ENCODE measurements around the gene HGF.

Gene HGF

GRCh38 chr7:81684514-81685269 is 85.2 kb downstream of the HGF start:
- DNase-seq = peak in 52 of 56 donors; percentile 0 to 94 (median 35)

- DNase-seq = no peak
These were observed 85.8 kb downstream of the HGF start for GRCh38 chr7:81684033-81684432.

GRCh38 chr7:81682873-81683272 is 87.0 kb downstream of the HGF start:
- DNase-seq = no peak

- DNase-seq = no peak
These were observed 89.7 kb downstream of the HGF start for GRCh38 chr7:81680120-81680519.

GRCh38 chr7:81676813-81677212 is 93.0 kb downstream of the HGF start:
- no peak for DNase-seq

- no peak for DNase-seq
These were observed 93.6 kb downstream of the HGF start for GRCh38 chr7:81676105-81676811.

GRCh38 chr7:81674431-81674830 is 95.4 kb downstream of the HGF start:
- no peak for DNase-seq

GRCh38 chr7:81672872-81673271 is 97.0 kb downstream of the HGF start:
- no peak for DNase-seq

GRCh38 chr7:81669476-81670105 is 100.3 kb downstream of the HGF start:
- no peak for DNase-seq

GRCh38 chr7:81666209-81666608 is 103.6 kb downstream of the HGF start:
- no peak for DNase-seq

GRCh38 chr7:81665236-81665635 is 104.6 kb downstream of the HGF start:
- DNase-seq = no peak

- no peak for DNase-seq
These were observed 105.5 kb downstream of the HGF start for GRCh38 chr7:81664304-81664703.

GRCh38 chr7:81662531-81662930 is 107.3 kb downstream of the HGF start:
- DNase-seq = no peak

GRCh38 chr7:81659697-81660395 is 110.0 kb downstream of the HGF start:
- DNase-seq = no peak

GRCh38 chr7:81657551-81657950 is 112.3 kb downstream of the HGF start:
- DNase-seq = no peak

- DNase-seq = no peak
These were observed 114.6 kb downstream of the HGF start for GRCh38 chr7:81655271-81655670.

- no peak for DNase-seq
These were observed 117.6 kb downstream of the HGF start for GRCh38 chr7:81652225-81652624.

Data from nucleus accumbens (tissue), 56 donors.